Endothelial cell of umbilical vein (primary cell): Measurements from ENCODE around the gene MBNL2. TPM values are rescaled to one million over a fixed set of nuclear protein-coding genes. Genes with fewer than 3 reads are reported as not detected.

Experiments used
- BruUV-seq: library from RNA; stranded (reverse); fragments of 400-500 nt; replicated peaks from 2 replicates; lab custom pipeline; 2021; lab: Mats Ljungman, UMichigan
- CTCF ChIA-PET: fragments of 300-600, 350-600 bp; sonication (Branson Sonifier 250); formaldehyde crosslinking; loops from one replicate; lab custom pipeline; 2021; ENCODE audit warnings: antibody characterized with exemption, inconsistent platforms; lab: Charles Lee
- POLR2A ChIA-PET: fragments of 300-600, 350-600 bp; sonication (Branson Sonifier 250); formaldehyde crosslinking; loops from one replicate; lab custom pipeline; 2021; ENCODE audit warnings: antibody characterized with exemption, inconsistent platforms; lab: Charles Lee
- DNase-seq: peaks from one replicate; pipeline ENCODE4 v3.0.0-alpha.2; 2011; ENCODE audit warnings: low read depth, low spot score
- FAIRE-seq: peaks from 2 replicates; lab custom pipeline; 2011; peaks lifted over from hg19 to GRCh38; lab: Jason Lieb, UNC
- H2AFZ ChIP-seq: 2 replicates; pipeline ENCODE4 v1.6.0; 2012; ENCODE audit warnings: low read depth, low read length, control low read depth, inconsistent platforms
- H3K27ac ChIP-seq: 2 replicates; pipeline ENCODE4 v1.5.1; 2011; ENCODE audit warnings: low read depth, mild to moderate bottlenecking, control low read depth, low read length, moderate library complexity; ENCODE audit not compliant: insufficient read depth
- H3K27me3 ChIP-seq, 2 experiments: 2 replicates each; pipeline versions ENCODE4 v1.6.0 to v1.6.1; 2011; ENCODE audit warnings: low read length in 2 of 2, mixed read lengths in 1 of 2; ENCODE audit not compliant: control insufficient read depth in 2 of 2, insufficient read depth in 2 of 2
- H3K36me3 ChIP-seq, 2 experiments: 2 replicates in 1 of 2; 3 replicates in 1 of 2; pipeline ENCODE4 v1.5.1; 2011; ENCODE audit warnings: low read length in 2 of 2, mild to moderate bottlenecking in 1 of 2, moderate library complexity in 1 of 2; ENCODE audit not compliant: control insufficient read depth in 2 of 2, insufficient read depth in 2 of 2; ENCODE audit errors: extremely low read depth in 1 of 2
- H3K4me1 ChIP-seq: 3 replicates; pipeline ENCODE4 v1.5.1; 2011; ENCODE audit warnings: mild to moderate bottlenecking, low read length; ENCODE audit not compliant: control insufficient read depth, insufficient read depth; ENCODE audit errors: extremely low read depth
- H3K4me2 ChIP-seq: 2 replicates; pipeline ENCODE4 v1.6.1; 2011; ENCODE audit warnings: low read length, control low read depth, mixed read lengths; ENCODE audit not compliant: insufficient read depth
- H3K4me3 ChIP-seq, 3 experiments: fragments of 200-600 bp in 1 of 3; sonication (generic), shearing (Covaris generic) in 1 of 3; replicated peaks in 1 of 3; 2 replicates each; pipeline ENCODE4 v1.5.1; 2011 to 2016; ENCODE audit warnings: control low read depth in 3 of 3, low read length in 3 of 3, mild to moderate bottlenecking in 2 of 3, inconsistent platforms in 1 of 3, low read depth in 1 of 3, moderate library complexity in 1 of 3; ENCODE audit not compliant: insufficient read depth in 1 of 3
- H3K79me2 ChIP-seq: 2 replicates; pipeline ENCODE4 v1.6.0; 2012; ENCODE audit warnings: low read length, inconsistent platforms; ENCODE audit not compliant: control insufficient read depth, insufficient read depth
- H3K9ac ChIP-seq: replicated peaks from 2 replicates; pipeline ENCODE3; 2011; ENCODE audit warnings: low read length, control low read depth; ENCODE audit not compliant: insufficient read depth; ENCODE audit errors: extremely low read depth
- H3K9me1 ChIP-seq: replicated peaks from 3 replicates; pipeline ENCODE4 v1.6.0; 2011; ENCODE audit warnings: mild to moderate bottlenecking, low read length; ENCODE audit not compliant: control insufficient read depth, insufficient read depth; ENCODE audit errors: extremely low read depth
- H3K9me3 ChIP-seq: replicated peaks from 2 replicates; pipeline ENCODE4 v1.5.1; 2012; ENCODE audit warnings: low read length, inconsistent platforms; ENCODE audit not compliant: control insufficient read depth, insufficient read depth
- H4K20me1 ChIP-seq: replicated peaks from 2 replicates; pipeline ENCODE3; 2011; ENCODE audit warnings: mild to moderate bottlenecking, low read length; ENCODE audit not compliant: control insufficient read depth, insufficient read depth; ENCODE audit errors: extremely low read depth
- CTCF ChIP-seq, 2 donors: IDR thresholded peaks; 1 replicate in 1 of 2; 2 replicates in 1 of 2; pipeline ENCODE4 v1.5.1; 2011; ENCODE audit warnings: low read length in 2 of 2, mild to moderate bottlenecking in 2 of 2, moderate library complexity in 2 of 2, control low read depth in 1 of 2, inconsistent platforms in 1 of 2, low read depth in 1 of 2; ENCODE audit not compliant: insufficient read depth in 1 of 2; ENCODE audit errors: extremely low read depth in 1 of 2
- FOS ChIP-seq: IDR thresholded peaks from 2 replicates; pipeline ENCODE4 v1.6.1; 2011; ENCODE audit warnings: mild to moderate bottlenecking, low read length, moderate library complexity, borderline replicate concordance; ENCODE audit not compliant: insufficient read depth
- GATA2 ChIP-seq: IDR thresholded peaks from 2 replicates; pipeline ENCODE4 v1.7.0; 2011; ENCODE audit warnings: low read depth, mild to moderate bottlenecking, moderate library complexity, mixed read lengths, low read length; ENCODE audit not compliant: insufficient read length, insufficient read depth
- JUN ChIP-seq: IDR thresholded peaks from 2 replicates; pipeline ENCODE4 v1.6.1; 2011; ENCODE audit warnings: borderline replicate concordance, low read depth; ENCODE audit not compliant: insufficient read length, insufficient read depth
- MAX ChIP-seq: IDR thresholded peaks from 2 replicates; pipeline ENCODE4 v1.6.1; 2011; ENCODE audit not compliant: insufficient read depth, insufficient read length
- MYC ChIP-seq: IDR thresholded peaks from one replicate; pipeline ENCODE4 v1.6.1; 2011; ENCODE audit warnings: mild to moderate bottlenecking, low read depth, low read length
- POLR2A ChIP-seq: IDR thresholded peaks from 2 replicates; pipeline ENCODE4 v1.6.1; 2012; ENCODE audit warnings: low read depth, mild to moderate bottlenecking, control low read depth, low read length
- POLR2AphosphoS5 ChIP-seq: IDR thresholded peaks from 2 replicates; pipeline ENCODE4 v1.6.1; 2012; ENCODE audit warnings: low read depth, mild to moderate bottlenecking, control low read depth, low read length, moderate library complexity; ENCODE audit not compliant: insufficient read depth
- dilution Hi-C: fragments of 300-500 bp; cut with MboI; formaldehyde crosslinking; loops from one replicate; pipeline ENCODE4 v1.15.0; 2019; ENCODE audit warnings: low sequenced_read_pairs; ENCODE audit not compliant: extremely low pct_ligation_motif_present
- intact Hi-C: fragments of 100-400 bp; cut with micrococcal nuclease; formaldehyde crosslinking; loops from one replicate; pipeline ENCODE4 v1.10.0; 2022
- polyA plus RNA-seq, 4 experiments: library from polyadenylated mRNA; depleted of rRNA in 3 of 4; stranded (reverse) in 3 of 4; unstranded in 1 of 4; fragments of >200 nt; gene quantifications; 2 replicates each; pipeline versions ENCODE4 v1.2.1 to v1.2.3, GENCODE V29; 2011 to 2012; ENCODE audit warnings: missing spikeins in 1 of 4
- total RNA-seq: library from RNA; stranded (reverse); gene quantifications from 2 replicates; pipeline ENCODE4 v1.2.3, GENCODE V29; 2021

Gene MBNL2
- total and polyA plus RNA-seq, 2 donors (not counting 3 experiments of a cell fraction or from before 2014, with no cell fraction given): 32.9 to 76.5 TPM

GRCh38 chr13:97296740-97297139 lies 74.6 kb downstream of the MBNL2 start:
- peak overlapping the region; percentile 89 for H3K4me2 ChIP-seq
- H3K79me2 ChIP-seq: peaks cover 53% of the 10 kb centered on the region
- H3K9me3 ChIP-seq: no peaks in the 10 kb centered on the region
- BruUV-seq: no TSS peak
- no peak overlapping the region for H3K4me3 ChIP-seq
- no peaks in the 10 kb centered on the region for H4K20me1 ChIP-seq
- intact Hi-C loops: loop anchor here (1.0 kb wide), 2 partner anchors 12 to 48 kb away; no protein-coding TSS in a partner anchor
- POLR2A ChIA-PET: interaction anchor here (1.6 kb wide), 1 partner anchor 11 kb away, joined by 3 read pairs; no protein-coding TSS in a partner anchor
- dilution Hi-C loops: no loop called here
- TF ChIP-seq POLR2AphosphoS5 (no peak), MYC (no peak), CTCF (IDR thresholded peaks at IDR 0.05; ENCODE audit: extremely low read depth in 1 of 2, insufficient read depth in 1 of 2, low read depth in 1 of 2, low read length in 2 of 2) (no peak), JUN (no peak), GATA2 (no peak), MAX (no peak), FOS (no peak), POLR2A (no peak)
- no peak for FAIRE-seq
- H3K9me1 ChIP-seq: no peaks in the 10 kb centered on the region
- H2AFZ ChIP-seq: no peak overlapping the region
- CTCF ChIA-PET: interaction anchor here (1.1 to 1.9 kb wide), 9 partner anchors 15 to 84 kb away, joined by 3 to 8 read pairs (median 5); partner anchors contain the start of gene MBNL2
- no peak for DNase-seq
- peaks cover 3 to 5% of the 10 kb centered on the region in 2 experiments for H3K36me3 ChIP-seq
- no peaks in the 10 kb centered on the region for H3K27me3 ChIP-seq
- peak overlapping the region; percentile 95 for H3K9ac ChIP-seq
- H3K27ac ChIP-seq: peak overlapping the region; percentile 98
- H3K4me1 ChIP-seq: peaks cover 43% of the 10 kb centered on the region
